ENCODE data around the gene CAMK1D. TPM values are rescaled to one million over a fixed set of nuclear protein-coding genes. Genes with fewer than 3 reads are reported as not detected.

CAMK1D gene
- total RNA-seq, 1 donor from 2014 or later: 3.1 TPM

- DNase-seq (ENCODE audit: low spot score): no peak
Measured at GRCh38 chr10:12369982-12370381, 20.6 kb downstream of the CAMK1D start.

- DNase-seq (ENCODE audit: low spot score): no peak
Measured at GRCh38 chr10:12372846-12373245, 23.5 kb downstream of the CAMK1D start.

DNA sequence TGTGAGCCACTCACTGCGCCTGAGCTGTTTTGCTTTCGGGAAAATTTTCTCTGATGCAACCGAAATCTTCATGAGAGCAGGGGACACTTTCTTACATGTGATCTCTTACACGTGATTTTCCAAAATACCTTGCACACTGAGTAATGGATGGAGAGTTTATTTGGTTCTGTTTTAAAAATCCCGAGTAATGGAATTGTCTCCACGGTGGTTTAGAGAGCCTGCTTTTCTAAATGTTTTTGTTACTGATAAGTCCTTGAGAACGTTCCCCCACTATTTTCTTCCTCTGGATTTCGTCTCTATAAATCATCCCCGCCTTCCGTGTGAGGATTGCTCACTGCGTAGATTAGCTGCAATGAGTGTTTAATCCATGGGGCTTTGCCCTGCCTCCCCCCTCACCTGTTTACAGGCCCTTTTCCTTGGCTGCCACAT is 25.7 kb downstream of the CAMK1D start:
- DNase-seq (ENCODE audit: low spot score): no peak

GRCh38 chr10:12376211-12376610 is 26.9 kb downstream of the CAMK1D start:
- no peak for DNase-seq (ENCODE audit: low spot score)

- DNase-seq (ENCODE audit: low spot score): no peak
Measured at GRCh38 chr10:12377658-12378290, 28.4 kb downstream of the CAMK1D start.

DNA sequence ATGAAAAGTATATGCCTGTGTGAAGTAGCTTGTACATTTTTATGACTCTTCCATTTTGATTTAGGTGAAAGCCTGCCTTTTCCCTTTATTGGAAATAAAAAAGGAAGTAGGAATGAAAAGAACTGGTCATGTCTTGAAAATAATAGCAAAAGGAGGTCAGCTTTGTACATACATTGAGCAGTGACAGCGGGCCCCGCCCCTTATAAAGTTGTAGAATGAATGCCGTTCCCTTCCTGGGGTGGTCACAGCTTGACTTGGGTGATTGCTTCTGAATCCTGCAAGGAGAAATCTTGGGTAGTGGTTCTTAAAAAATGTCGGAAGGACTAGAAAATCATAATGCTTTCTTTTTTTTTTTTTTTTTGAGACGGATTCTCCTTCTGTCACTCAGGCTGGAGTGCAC is 31.7 kb downstream of the CAMK1D start:
- no peak for DNase-seq (ENCODE audit: low spot score)

DNA sequence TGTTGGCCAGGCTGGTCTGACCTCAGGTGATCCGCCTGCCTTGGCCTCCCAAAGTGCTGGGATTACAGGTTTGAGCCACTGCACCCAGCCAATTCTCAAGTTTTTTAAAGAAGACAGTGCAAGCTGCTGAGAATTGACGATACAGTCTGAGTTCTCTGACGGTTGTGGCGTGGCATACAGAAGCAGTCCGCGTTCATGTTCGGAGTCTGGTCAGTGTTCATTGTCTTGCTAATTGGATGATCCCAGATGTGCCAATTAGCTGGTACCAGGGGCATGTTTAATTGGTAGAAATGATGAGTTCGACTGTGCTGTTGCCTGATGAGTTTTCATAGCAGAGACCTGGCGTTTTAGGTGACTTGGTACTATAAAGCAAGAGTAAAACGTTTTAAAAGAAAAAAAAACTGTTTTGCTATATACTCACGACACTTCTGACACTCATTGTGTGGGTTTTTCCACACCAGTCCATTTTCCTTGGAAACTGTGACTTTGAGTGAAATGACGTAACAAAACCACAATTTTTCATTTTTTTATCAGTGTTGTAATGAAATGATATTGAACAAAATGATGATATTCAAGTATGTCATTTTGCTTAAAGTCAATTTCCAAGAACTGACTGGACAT is 32.3 kb downstream of the CAMK1D start:
- no peak for DNase-seq (ENCODE audit: low spot score)

GRCh38 chr10:12382157-12382548 is 32.8 kb downstream of the CAMK1D start:
- no peak for DNase-seq (ENCODE audit: low spot score)

DNA sequence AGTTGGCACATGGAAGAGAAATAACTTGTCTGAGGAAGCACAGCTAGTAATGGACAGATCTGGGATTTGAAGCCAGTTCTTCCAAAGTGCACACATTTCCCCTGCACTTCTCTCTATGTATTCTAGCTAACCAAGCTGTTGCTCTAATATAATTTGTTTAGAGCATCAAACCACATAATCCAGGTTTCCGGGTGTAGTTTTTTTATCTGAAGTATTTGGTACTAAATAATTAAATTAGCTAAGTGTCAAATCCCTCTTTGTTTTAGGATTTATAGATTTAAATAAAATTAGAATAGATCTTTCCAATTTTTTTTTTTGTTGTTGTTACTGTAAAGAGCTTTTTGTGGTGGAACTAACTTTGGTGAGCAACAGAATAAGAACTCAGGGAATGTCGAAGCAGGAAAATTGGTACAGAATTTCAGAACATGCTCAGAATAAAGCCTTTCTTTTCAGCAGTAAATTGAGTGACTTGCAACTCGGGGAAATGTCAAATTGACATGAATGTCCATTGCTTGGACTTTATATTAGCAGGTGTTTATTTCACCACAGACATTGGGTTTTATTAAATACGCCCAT is 33.7 kb downstream of the CAMK1D start:
- no peak for DNase-seq (ENCODE audit: low spot score)

- no peak for DNase-seq (ENCODE audit: low spot score)
Measured at GRCh38 chr10:12384906-12385305, 35.6 kb downstream of the CAMK1D start.

DNA sequence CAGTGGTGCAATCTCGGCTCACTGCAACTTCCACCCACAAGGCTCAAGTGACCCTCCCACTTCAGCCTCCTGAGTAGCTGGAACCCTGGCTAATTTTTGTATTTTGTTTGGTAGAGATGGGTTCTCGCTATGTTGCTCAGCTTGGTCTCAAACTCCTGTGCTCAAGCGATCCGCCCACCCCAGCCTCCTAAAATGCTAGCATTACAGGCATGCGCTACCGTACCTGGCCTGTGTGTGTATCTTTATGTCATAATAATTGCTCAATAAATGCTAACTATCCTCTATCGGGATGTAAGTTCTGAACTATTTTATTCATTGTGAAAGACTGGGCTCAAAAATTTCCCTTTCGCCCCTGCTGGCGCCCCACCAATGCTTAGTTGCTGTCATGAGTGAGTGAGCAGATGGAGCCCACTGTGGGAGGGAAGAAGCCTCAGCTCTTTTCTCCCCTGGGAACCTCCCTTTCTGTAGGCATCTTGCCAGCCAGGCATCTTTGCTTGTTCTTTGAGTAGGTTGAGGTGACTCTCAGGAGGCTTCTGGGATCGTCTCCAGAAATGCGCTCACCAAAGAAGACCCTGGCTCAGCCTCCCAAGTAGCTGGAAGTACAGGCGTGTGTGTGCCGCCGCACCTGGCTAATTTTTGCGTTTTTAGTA is 38.3 kb downstream of the CAMK1D start:
- DNase-seq (ENCODE audit: low spot score): no peak

DNA sequence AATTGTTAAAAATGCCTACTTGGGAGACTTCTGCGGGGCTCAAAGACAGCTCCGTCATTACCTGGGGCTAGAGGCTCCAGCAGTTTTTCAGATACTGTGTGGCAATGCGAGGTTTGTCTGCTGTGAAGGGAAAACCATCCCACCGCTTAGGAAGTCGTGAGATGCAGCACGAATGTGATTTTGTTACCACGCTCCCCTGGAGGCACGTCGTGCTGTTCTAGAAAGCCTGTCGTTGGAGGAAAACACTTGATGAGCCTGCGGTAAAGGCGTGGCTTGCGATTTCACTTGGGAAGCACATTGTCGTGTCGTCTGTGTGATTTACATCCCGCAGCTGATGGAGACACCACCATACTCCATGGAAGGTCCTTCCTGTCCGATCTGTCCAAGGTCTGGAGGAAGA is 39.3 kb downstream of the CAMK1D start:
- DNase-seq (ENCODE audit: low spot score): no peak

DNA sequence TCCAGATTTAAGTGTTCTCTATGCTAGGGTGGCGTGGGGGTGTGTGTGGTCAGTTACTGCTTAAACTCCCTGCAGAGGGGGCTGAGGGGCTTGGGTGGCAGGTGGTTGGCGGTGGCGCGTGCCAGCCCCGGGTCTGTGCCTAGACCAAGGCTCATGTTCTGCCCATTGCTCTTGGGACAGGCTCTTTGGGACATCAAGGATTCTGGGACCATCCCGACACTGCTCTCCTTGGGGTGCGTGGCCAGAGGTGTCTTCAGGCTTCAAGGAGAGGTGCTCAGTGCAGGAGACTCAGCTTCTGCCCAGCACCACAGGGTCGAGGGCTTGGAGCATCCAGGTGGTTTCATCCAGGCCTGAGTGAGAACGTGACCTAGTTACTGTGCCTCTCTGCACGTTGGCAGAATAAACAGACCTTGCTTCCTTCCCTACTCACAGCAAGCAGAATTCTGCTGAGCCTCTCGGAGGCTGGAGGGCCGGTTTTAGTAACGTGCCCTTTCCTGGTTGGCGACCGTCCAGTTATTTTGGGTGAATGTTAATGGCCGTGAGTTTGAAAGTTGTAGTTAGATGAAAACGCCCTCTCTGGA is 39.9 kb downstream of the CAMK1D start:
- DNase-seq (ENCODE audit: low spot score): no peak

- no peak for DNase-seq (ENCODE audit: low spot score)
Measured at GRCh38 chr10:12390733-12391132, 41.4 kb downstream of the CAMK1D start.

DNA sequence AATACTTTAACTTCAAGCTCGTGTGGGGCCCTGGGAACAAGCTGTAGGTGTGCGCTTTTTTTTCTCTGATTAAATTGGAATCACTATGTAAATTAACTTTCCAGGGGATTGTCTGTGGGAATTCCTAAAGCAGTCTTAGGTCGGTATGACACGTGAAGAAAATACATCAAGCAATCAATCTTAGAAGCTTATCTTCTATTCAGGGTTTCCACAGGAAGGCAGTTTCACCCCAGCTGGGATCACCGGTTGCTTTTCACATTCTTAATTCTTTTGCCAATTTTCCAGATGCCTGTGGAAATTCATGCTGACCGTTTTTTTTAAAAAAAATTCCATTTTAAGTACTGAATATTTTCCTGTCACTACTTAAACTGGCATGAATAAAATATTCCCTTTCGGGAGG is 41.9 kb downstream of the CAMK1D start:
- DNase-seq (ENCODE audit: low spot score): peak; percentile 29

DNA sequence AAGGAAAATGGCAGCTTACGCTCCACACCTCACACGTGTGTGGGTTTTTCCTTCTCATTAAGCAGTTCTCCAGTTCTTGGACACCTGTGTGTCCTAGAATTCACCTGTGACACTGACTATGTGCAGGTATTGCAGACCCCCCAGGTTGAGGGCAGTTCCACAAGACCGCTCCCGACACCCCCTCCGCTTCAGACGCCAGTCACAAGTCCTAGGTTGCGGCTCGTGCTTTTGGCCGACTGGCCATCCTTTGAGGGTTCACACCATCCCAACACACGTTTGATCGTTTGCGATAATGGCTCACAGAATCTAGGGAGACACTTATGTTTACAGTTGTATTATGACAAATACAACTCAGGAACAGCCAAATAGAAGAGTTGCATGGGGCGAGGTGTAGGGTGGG is 44.5 kb downstream of the CAMK1D start:
- DNase-seq (ENCODE audit: low spot score): no peak

- DNase-seq (ENCODE audit: low spot score): no peak
Measured at GRCh38 chr10:12394241-12395033, 45.1 kb downstream of the CAMK1D start.

GRCh38 chr10:12396093-12396492 is 46.7 kb downstream of the CAMK1D start:
- no peak for DNase-seq (ENCODE audit: low spot score)

DNA sequence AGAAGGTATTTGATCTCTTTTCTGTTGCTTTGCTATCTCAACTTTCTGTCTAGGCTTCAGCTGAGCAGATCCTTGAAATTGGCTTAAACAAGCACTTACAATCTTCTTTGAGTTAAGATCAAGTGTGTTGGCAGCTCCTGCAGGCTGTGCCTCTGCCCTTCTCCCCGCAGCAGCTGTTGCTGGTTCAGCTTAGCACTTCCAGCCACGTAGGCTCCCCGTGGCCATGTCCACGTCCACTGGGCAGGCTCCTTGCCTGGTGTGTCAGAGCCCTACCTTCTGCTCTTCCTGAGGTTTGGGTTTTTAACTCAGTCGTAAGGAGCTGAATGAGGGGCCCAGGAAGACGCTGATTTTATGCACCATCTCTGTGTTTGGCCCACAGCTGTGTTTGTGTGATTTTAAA is 47.2 kb downstream of the CAMK1D start:
- peak; percentile 54 for DNase-seq (ENCODE audit: low spot score)

GRCh38 chr10:12397147-12397896 is 48.0 kb downstream of the CAMK1D start:
- no peak for DNase-seq (ENCODE audit: low spot score)

DNA sequence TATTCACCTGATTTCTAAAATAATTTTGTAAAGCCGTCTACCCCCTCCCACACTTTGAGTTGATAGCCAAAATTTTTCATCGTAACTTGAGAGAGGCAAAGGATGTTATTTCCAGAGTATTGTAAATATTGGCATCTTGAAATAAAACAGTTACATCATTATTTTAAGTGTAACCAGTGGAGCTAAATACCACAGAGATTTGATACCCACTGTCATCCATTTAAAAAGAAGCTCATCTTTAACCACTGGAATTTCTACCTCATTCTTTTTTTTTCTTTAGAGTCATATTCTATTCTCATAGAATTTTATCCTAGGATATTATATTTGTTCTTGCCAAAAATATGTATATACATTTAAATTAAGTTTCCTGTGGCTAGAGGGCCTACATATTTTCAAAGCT is 48.6 kb downstream of the CAMK1D start:
- no peak for DNase-seq (ENCODE audit: low spot score)
